GM18499 (cell line): ENCODE data around the gene NR0B2.
"Not testable (repeated sequence)": the region's sequence is repeated elsewhere in the genome, so short reads cannot be mapped to it uniquely, and the experiment has no call there.

Source experiments
- ATAC-seq: cut with Tn5 transposase; IDR thresholded peaks from one replicate; pipeline ENCODE4 v1.9.1; 2021; ENCODE audit warnings: moderate number of reproducible peaks; ENCODE audit not compliant: insufficient read depth, unreplicated experiment

NR0B2 gene

DNA sequence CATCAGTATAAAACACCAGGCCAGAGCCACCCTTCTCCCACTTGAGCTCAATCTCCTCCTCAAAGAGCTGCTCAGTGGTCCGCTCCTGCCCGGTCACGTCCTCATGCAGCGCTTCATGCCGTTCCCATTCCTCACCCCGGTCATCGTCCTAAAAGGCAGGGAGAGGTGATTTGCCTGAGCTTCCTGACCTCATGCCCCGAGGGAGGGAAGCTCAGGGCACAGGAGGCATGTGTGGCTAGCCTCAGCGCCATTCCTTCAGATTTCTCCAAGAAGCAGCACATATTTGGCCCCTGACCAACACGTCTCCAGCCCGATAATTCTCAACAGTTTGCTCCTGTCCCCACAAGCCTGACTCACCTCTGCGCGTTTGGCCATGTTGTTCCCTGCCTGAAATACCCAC, 19.5 kb downstream of the NR0B2 start:
- ATAC-seq = no peak

DNA sequence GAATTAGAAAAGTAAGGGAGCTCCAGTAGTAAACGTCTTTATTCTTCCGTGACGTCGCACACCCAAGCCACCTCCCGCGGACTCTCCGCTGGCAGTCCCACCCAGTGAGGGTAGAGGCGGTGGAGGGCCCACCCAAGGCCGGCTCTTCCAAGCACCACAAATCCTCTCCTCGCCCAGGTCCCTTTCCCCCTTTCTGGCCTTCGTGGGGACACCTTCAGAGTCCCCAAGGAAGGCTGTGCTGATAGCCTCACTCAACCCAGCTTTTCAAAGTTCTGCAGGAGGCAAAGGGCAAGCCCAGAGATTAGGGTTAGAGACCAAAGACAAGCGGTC, 23.3 kb downstream of the NR0B2 start:
- ATAC-seq = no peak

- no peak for ATAC-seq
Measured at GRCh38 chr1:26889551-26890466, 24.0 kb downstream of the NR0B2 start, which contains the start of gene GPN2. TSS of gene GPN2 (minus strand) at chr1:26890283. CDS start at chr1:26890096, 187 bp downstream.

- no peak for ATAC-seq
Measured at GRCh38 chr1:26888231-26888630, 25.5 kb downstream of the NR0B2 start.

- no peak for ATAC-seq
Measured at GRCh38 chr1:26887125-26887524, 26.6 kb downstream of the NR0B2 start.

GRCh38 chr1:26882696-26883463, 30.9 kb downstream of the NR0B2 start:
- ATAC-seq = no peak

- not testable (repeated sequence) for ATAC-seq
Measured at GRCh38 chr1:26881611-26882010, 32.2 kb downstream of the NR0B2 start.

GRCh38 chr1:26879793-26880192, 34.0 kb downstream of the NR0B2 start:
- ATAC-seq = no peak

DNA sequence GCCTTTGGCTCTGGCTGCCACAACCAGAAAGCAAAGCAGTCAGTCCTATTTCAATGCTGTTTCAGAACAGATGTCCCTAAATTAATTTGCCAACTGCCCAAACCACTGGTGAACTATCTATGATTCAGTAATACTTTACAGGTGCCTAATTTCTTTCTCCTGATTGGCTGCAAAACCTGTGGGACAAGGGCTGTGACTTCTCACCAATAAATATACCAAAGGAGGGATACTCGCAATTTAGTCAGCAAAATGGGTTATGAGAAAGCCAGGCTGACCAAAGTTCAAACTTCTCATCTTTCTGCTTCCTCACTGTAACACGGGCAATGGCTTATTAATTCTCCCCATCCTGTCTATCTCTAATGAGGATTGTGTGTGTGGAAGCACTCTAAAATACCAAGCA, 36.4 kb downstream of the NR0B2 start:
- no peak for ATAC-seq

DNA sequence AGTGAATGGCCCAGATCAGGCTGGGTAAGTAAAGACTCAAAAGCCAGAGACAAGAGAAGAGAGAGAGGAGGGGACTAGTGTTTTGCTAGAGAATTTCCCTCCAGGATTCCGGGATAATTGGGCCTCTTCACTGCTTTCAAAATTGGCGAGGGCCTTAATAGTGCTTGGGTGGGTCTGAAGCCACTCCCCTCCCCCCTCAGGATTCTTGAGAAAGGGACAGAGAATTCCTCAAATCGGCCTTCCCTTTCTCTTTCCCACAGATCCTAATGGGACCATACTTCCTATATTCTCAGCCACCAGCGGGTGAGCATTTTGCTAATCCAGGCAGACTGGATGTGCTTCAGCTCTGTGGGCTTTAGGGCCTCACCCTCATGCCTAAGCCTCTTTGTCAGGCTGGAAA, 38.9 kb downstream of the NR0B2 start:
- ATAC-seq = no peak

DNA sequence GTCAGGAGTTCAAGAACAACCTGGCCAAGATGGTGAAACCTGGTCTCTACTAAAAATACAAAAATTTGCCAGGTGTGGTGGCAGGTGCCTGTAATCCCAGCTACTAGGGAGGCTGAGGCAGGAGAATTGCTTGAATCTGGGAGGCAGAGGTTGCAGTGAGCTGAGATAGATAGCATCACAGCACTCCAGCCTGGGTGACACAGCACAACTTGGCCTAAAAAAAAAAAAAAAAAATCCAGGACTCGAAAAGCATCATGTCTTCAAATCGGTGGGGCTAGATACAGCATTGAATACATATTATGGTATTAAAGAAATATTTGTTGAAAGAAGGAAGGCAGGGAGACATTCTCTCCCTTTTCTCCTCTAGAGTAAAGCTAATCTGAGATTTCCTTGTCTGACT, 40.7 kb downstream of the NR0B2 start:
- ATAC-seq = not testable (repeated sequence)

GRCh38 chr1:26864610-26865480, 48.9 kb downstream of the NR0B2 start:
- peak; percentile 56 for ATAC-seq

DNA sequence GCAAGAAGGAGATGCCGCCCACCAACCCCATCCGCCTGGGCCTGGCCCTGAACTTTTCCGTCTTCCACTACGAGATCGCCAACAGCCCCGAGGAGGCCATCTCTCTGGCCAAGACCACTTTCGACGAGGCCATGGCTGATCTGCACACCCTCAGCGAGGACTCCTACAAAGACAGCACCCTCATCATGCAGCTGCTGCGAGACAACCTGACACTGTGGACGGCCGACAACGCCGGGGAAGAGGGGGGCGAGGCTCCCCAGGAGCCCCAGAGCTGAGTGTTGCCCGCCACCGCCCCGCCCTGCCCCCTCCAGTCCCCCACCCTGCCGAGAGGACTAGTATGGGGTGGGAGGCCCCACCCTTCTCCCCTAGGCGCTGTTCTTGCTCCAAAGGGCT, 50.1 kb downstream of the NR0B2 start:
- no peak for ATAC-seq

- ATAC-seq = no peak
Measured at GRCh38 chr1:26862781-26863684, 50.7 kb downstream of the NR0B2 start, which contains the start of gene SFN. TSS of gene SFN (plus strand) at chr1:26863149. CDS start at chr1:26863213, 64 bp downstream.

GRCh38 chr1:26861889-26862378, 51.8 kb downstream of the NR0B2 start:
- ATAC-seq = no peak
